Aorta (tissue), 5 donors: Measurements from ENCODE around the gene LCN6. TPM values are rescaled to one million over a fixed set of nuclear protein-coding genes. Genes with fewer than 3 reads are reported as not detected.
"Not testable (repeated sequence)": the region's sequence is repeated elsewhere in the genome, so short reads cannot be mapped to it uniquely, and the experiment has no call there.

Source experiments
- ATAC-seq: fragments of 200-7000 bp; cut with Tn5 transposase; one replicate; pipeline ENCODE4 v1.9.1; 2022; ENCODE audit warnings: moderate library complexity; ENCODE audit not compliant: low FRiP score
- DNase-seq, 2 donors: peaks; one replicate each; pipeline ENCODE4 v3.0.0-alpha.2; 2020
- H3K27ac ChIP-seq, 2 donors: one replicate each; pipeline ENCODE4 v1.5.1; 2013; ENCODE audit warnings: low read length in 2 of 2, mild to moderate bottlenecking in 2 of 2, moderate library complexity in 2 of 2, control low read depth in 1 of 2, inconsistent platforms in 1 of 2, low read depth in 1 of 2
- H3K27me3 ChIP-seq, 2 donors: one replicate each; pipeline ENCODE4 v1.6.1; 2013; ENCODE audit warnings: control low read depth in 1 of 2, low read length in 1 of 2, mild to moderate bottlenecking in 1 of 2, moderate library complexity in 1 of 2; ENCODE audit not compliant: insufficient read depth in 2 of 2, control insufficient read depth in 1 of 2
- H3K36me3 ChIP-seq, 2 donors: one replicate each; pipeline ENCODE4 v1.6.1; 2013; ENCODE audit warnings: control low read depth in 1 of 2, low read length in 1 of 2, mild to moderate bottlenecking in 1 of 2; ENCODE audit not compliant: insufficient read depth in 2 of 2, control insufficient read depth in 1 of 2
- H3K4me1 ChIP-seq, 2 donors: one replicate each; pipeline ENCODE4 v1.6.1; 2013; ENCODE audit warnings: low read length in 2 of 2, control low read depth in 1 of 2, mild to moderate bottlenecking in 1 of 2, moderate library complexity in 1 of 2; ENCODE audit not compliant: insufficient read depth in 2 of 2, control insufficient read depth in 1 of 2
- H3K4me3 ChIP-seq, 2 donors: one replicate each; pipeline ENCODE4 v1.5.1; 2013; ENCODE audit warnings: low read length in 2 of 2, control low read depth in 1 of 2, mild to moderate bottlenecking in 1 of 2
- H3K9me3 ChIP-seq: one replicate; pipeline ENCODE4 v1.6.1; 2013; ENCODE audit warnings: mild to moderate bottlenecking, low read length; ENCODE audit not compliant: control insufficient read depth
- WGBS, 2 donors: extraction: QIAGEN DNeasy Blood & Tissue Kit; methylation state at CpG; one replicate each; pipeline ENCODE4 v1.1.7; 2013; 5-methylcytosine and 5-hydroxymethylcytosine counted together
- intact Hi-C, 2 donors: fragments of 100-400 bp; cut with DNase I; formaldehyde crosslinking; loops; one replicate each; pipeline versions ENCODE4 v1.14.2 to v1.15.0; 2022
- polyA plus RNA-seq, 2 donors: library from polyadenylated mRNA; stranded (reverse); fragments of 200-250 nt; gene quantifications; one replicate each; pipeline ENCODE4 v1.2.3, GENCODE V29; 2013
- total RNA-seq, 2 donors: library from RNA; stranded (reverse); fragmentation: NEBNext Ultra II Directional; extraction: Animal tissue kit (Norgen Biotek cat#: 25700); gene quantifications; one replicate each; pipeline ENCODE4 v1.2.1, GENCODE V29; 2021
- donor health status: healthy with polysubstance abuse.
- donor health status: Bipolar disorder and iron deficiency.
- donor health status: DM: no; HTN: no; CAD: no.
- donor health status: DM: no; HTN: no; CAD: no.
- donor health status: DM: yes; HTN: yes; CAD: no.

Gene LCN6
- total and polyA plus RNA-seq, 4 donors, result 2.5 to 24.2 (median 17.4) TPM; not detected in 1

- 87 to 88% methylated on average over 20 of the region's 20 CpGs for WGBS, 2 donors
- Histone ChIP-seq H3K4me1 (no peaks in the 10 kb centered on the region), H3K27ac (no peak overlapping the region), H3K4me3 (no peak overlapping the region), H3K36me3 (no peaks in the 10 kb centered on the region), H3K27me3 (no peaks in the 10 kb centered on the region), H3K9me3 (peaks cover 2% of the 10 kb centered on the region)
- intact Hi-C loops, result no loop called here
- ATAC-seq (no peak), DNase-seq (peak; percentile 37 to 65)
Observed at GRCh38 chr9:136757751-136758140, 9.4 kb upstream of the LCN6 start.

DNA sequence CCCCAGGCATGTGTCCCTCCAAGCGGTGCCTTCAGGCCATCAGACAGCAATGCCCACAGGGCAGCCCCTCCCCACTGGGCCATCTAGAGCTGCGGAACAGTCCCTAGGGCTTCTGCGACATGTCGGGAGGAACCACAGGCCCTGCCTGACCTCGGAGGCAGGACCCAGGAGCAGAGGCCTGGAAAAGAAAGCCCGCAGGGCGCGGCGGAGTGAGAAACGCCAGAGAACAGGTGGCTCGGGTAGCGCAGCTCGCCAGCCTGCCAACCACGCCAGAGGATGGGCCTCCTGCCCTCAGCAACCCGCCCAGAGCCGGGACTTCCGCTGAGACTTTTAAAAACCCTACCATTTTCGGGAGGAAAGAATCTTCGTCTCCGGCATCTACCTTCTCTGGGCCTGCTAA, 9.0 kb upstream of the LCN6 start:
- DNase-seq, result peak in 1 of 2 donors; percentile 48
- WGBS, 2 donors, result 85 to 93% methylated on average over 19 to 20 of the region's 20 CpGs
- H3K4me3 ChIP-seq, result no peak overlapping the region
- intact Hi-C loops, result no loop called here
- no peaks in the 10 kb centered on the region for H3K4me1 ChIP-seq
- no peak for ATAC-seq
- no peak overlapping the region for H3K27ac ChIP-seq
- peaks cover 2% of the 10 kb centered on the region for H3K9me3 ChIP-seq
- no peaks in the 10 kb centered on the region for H3K36me3 ChIP-seq
- no peaks in the 10 kb centered on the region for H3K27me3 ChIP-seq

DNA sequence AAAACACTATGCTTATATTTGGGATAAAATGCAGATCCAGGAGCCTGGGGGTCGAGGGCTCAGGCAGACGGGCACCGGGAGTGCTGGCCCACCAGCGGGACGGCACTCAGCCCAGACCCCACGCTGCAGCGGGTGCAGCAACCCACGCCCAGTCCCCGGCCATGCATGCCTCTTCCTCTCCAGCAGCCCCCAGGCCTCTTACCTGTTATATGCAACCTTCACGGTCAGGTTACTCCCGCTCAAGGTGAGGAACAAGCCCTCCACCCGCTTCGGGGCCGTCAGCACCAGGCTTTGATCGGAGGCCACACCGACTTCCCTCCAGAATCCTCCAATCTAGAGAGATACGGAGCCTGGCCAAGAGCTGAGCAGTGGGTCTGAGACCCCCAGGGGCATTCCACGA, 8.5 kb upstream of the LCN6 start:
- ATAC-seq (no peak), DNase-seq (no peak)
- no peaks in the 10 kb centered on the region for H3K27me3 ChIP-seq
- no peaks in the 10 kb centered on the region for H3K36me3 ChIP-seq
- H3K4me3 ChIP-seq, result no peak overlapping the region
- no peak overlapping the region for H3K27ac ChIP-seq
- H3K4me1 ChIP-seq, result no peaks in the 10 kb centered on the region
- peaks cover 2% of the 10 kb centered on the region for H3K9me3 ChIP-seq
- 94 to 95% methylated on average over 18 of the region's 18 CpGs for WGBS, 2 donors
- intact Hi-C loops, result no loop called here

DNA sequence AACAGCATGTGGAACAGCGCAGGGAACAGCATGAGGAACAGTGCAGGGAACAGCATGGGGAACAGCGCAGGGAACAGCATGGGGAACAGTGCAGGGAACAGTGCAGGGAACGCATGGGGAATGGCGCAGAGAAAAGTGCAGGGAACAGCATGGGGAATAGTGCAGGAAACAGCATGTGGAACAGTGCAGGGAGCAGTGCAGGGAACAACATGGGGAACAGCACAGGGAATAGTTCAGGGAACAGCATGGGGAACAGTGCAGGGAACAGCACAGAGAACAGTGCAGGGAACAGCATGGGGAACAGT, 7.8 kb upstream of the LCN6 start:
- Histone ChIP-seq H3K36me3 (no peaks in the 10 kb centered on the region), H3K4me1 (no peaks in the 10 kb centered on the region), H3K9me3 (peaks cover 2% of the 10 kb centered on the region), H3K27ac (no peak overlapping the region), H3K27me3 (no peaks in the 10 kb centered on the region), H3K4me3 (no peak overlapping the region)
- DNase-seq (no peak), ATAC-seq (no peak)
- WGBS, 2 donors, result 95 to 99% methylated on average over 4 of the region's 4 CpGs
- intact Hi-C loops, result no loop called here

DNA sequence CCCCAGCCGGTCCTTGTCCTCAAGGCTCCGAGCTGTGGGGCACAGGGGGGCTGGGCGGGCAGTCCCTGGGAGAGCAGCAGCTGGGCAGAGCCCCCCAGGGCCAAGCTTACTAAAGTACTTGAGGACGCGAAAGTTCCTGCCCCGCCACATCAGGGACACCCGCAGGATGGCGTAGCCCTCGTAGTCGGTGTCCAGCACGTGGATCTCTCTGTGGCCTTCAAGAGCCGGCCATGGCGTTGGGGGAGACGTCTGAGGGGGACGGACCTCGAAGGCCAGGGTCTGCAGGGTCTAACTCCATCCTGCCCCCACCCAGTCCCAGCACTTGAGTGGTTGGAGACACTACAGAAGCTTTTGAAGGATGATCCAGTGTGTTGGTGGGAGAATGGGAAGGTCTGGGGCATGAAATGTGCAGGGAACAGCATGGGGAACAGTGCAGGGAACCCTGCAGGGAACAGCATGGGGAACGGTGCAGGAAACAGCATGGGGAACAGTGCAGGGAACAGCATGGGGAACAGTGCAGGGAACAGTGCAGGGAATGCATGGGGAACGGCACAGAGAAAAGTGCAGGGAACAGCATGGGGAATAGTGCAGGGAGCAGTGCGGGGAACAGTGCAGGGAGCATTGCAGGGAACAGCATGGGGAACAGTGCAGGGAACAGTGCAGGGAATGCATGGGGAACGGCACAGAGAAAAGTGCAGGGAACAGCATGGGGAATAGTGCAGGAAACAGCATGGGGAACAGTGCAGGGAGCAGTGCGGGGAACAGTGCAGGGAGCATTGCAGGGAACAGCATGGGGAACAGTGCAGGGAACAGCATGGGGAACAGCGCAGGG, 7.2 kb upstream of the LCN6 start:
- DNase-seq, H3K27ac ChIP-seq, H3K9me3 ChIP-seq, intact Hi-C loops, H3K27me3 ChIP-seq, H3K4me3 ChIP-seq, ATAC-seq, H3K36me3 ChIP-seq, H3K4me1 ChIP-seq: not testable (repeated sequence)
- 88 to 89% methylated on average over 22 of the region's 22 CpGs for WGBS, 2 donors

DNA sequence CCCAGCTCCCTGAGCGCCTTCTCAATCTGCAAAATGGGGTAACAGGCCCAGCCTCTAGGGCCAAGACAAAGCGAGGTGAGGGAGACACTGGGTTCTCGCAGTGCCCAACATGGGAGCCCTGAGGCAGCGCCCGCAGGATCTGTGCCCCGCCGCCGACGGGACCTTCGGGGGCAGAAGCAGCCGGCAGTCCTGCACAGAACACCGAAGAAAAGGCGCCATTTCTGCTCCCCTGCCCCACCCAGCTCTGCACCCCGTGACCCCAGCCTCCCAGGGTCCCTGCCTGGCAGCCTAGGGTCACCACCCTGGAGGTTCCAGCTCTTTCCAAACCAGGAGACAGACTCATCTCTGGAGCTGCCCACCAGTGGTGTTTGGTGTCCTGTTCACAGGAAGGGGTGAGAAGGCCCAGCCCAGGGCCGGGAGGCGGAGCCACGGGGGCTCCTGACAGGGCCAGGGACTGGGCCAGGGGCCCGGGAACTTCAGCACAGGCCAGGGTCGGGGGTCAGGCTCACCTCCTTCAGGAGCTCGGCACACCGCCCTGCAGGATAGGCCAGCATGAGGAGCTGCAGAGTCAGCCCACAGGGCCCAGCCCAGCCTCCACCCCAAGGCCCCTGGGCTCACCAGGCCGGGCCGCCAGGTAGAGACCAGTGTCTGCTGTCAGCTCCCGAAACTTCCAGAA, 6.4 kb upstream of the LCN6 start:
- Histone ChIP-seq H3K4me1 (no peaks in the 10 kb centered on the region), H3K4me3 (no peak overlapping the region), H3K27me3 (no peaks in the 10 kb centered on the region), H3K36me3 (no peaks in the 10 kb centered on the region), H3K9me3 (peaks cover 2% of the 10 kb centered on the region), H3K27ac (no peak overlapping the region)
- DNase-seq (no peak), ATAC-seq (no peak)
- intact Hi-C loops, result no loop called here
- 73 to 76% methylated on average over 21 to 24 of the region's 24 CpGs for WGBS, 2 donors

- peak; percentile 23 for ATAC-seq
- DNase-seq, result no peak
- Histone ChIP-seq H3K27me3 (no peaks in the 10 kb centered on the region), H3K4me3 (no peak overlapping the region), H3K4me1 (no peaks in the 10 kb centered on the region), H3K36me3 (no peaks in the 10 kb centered on the region), H3K27ac (no peak overlapping the region), H3K9me3 (peaks cover 2% of the 10 kb centered on the region)
- WGBS, 2 donors, result 80 to 81% methylated on average over 14 to 17 of the region's 17 CpGs
- intact Hi-C loops, result no loop called here
Observed at GRCh38 chr9:136754059-136754572, 5.8 kb upstream of the LCN6 start.

DNA sequence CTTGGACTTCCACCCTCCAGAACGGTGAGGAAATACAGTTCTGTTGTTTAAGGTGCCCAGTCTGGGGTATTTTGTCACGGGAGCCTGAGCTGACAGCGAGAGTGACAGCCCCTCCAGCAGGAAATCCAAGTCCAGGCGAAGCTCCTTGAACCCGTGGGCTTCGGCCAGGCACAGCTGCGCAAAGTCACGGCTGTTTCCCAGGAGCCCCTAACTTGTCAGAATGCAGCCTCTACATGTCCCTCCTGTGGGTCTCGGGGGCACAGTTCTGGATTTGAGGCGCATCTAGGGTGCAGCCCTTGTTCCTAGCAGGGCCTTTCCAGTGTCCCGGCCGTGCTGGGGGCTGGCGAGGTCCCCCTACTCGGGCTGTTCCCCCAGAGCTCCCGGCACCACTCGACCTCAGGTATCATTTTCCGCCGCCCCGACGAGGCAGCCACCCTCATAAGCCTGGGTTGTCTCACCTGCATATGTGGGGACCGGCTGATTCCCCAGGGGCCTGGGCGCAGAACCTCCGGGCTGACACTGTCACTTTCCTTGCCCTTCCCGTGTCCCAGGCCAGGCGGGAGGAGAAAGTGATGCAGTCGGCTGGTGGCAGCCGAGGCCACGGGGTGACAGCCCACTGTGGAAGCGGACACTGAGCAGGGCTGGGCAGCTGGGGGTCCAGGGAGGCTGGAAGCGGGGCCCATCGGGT, 5.2 kb upstream of the LCN6 start:
- no peaks in the 10 kb centered on the region for H3K27me3 ChIP-seq
- intact Hi-C loops, result no loop called here
- ATAC-seq (no peak), DNase-seq (no peak)
- no peak overlapping the region for H3K27ac ChIP-seq
- no peaks in the 10 kb centered on the region for H3K36me3 ChIP-seq
- WGBS, 2 donors, result 86 to 87% methylated on average over 31 of the region's 31 CpGs
- H3K9me3 ChIP-seq, result peaks cover 2% of the 10 kb centered on the region
- H3K4me1 ChIP-seq, result no peaks in the 10 kb centered on the region
- H3K4me3 ChIP-seq, result no peak overlapping the region
